Measurements from ENCODE around the gene PSMC3. TPM values are rescaled to one million over a fixed set of nuclear protein-coding genes. Genes with fewer than 3 reads are reported as not detected.

The PSMC3 gene
- total and polyA plus RNA-seq, 2 of the 13 experiments (the other 11 are each of a cell fraction or from before 2014, with no cell fraction given), result 75.8 to 214 TPM

DNA sequence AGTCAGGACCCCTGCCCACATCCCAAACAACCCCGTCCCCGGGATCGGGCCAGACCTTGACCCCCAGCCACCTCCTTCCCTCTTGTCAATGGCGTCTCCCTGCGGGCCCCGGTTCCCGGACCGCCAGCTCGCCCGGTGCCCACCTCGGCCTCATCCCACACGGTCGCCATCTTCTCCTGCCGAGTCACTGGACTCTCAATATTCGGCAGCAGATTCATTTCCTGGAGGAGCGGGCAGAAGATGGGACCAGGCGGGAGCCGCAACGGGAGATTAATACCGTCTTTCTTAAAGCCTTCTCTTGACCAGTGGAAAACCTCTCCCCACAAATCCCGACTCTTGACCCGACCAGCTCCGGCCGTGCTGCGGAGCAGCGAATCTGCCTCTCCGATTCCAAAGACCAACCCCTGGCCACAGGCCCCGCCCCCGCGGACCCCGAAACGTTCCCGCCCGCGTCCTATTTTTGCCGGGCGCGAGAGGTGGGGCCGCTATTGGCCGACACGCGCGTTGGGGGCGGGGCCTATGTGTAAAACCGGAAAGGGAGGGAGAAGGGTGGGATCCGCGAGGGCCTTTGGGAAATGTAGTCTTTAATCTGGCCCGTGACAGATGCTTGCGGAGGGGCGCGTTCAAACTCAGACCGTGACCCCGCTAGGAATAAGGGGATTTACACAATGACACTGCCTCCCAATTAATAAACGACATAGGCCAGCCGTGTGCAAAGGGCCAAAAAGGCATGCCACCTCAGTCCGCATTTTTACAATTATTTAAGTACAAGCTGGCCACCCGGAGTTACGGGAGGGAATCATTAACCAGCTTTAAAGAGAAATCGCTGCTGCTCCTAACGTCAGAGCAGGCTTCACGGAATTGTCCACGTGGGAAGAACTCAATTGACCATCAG, at the start of gene PSMC3 (continued):
- TF ChIP-seq, protein P1, sequence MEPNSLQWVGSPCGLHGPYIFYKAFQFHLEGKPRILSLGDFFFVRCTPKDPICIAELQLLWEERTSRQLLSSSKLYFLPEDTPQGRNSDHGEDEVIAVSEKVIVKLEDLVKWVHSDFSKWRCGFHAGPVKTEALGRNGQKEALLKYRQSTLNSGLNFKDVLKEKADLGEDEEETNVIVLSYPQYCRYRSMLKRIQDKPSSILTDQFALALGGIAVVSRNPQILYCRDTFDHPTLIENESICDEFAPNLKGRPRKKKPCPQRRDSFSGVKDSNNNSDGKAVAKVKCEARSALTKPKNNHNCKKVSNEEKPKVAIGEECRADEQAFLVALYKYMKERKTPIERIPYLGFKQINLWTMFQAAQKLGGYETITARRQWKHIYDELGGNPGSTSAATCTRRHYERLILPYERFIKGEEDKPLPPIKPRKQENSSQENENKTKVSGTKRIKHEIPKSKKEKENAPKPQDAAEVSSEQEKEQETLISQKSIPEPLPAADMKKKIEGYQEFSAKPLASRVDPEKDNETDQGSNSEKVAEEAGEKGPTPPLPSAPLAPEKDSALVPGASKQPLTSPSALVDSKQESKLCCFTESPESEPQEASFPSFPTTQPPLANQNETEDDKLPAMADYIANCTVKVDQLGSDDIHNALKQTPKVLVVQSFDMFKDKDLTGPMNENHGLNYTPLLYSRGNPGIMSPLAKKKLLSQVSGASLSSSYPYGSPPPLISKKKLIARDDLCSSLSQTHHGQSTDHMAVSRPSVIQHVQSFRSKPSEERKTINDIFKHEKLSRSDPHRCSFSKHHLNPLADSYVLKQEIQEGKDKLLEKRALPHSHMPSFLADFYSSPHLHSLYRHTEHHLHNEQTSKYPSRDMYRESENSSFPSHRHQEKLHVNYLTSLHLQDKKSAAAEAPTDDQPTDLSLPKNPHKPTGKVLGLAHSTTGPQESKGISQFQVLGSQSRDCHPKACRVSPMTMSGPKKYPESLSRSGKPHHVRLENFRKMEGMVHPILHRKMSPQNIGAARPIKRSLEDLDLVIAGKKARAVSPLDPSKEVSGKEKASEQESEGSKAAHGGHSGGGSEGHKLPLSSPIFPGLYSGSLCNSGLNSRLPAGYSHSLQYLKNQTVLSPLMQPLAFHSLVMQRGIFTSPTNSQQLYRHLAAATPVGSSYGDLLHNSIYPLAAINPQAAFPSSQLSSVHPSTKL (CRISPR knock-in tag; IDR thresholded peaks at IDR 0.05), result no peak
- TF ChIP-seq KLF12 (CRISPR knock-in tag; IDR thresholded peaks at IDR 0.05; ENCODE audit: borderline replicate concordance), result peak; percentile 63; the same call in 1 of the 2 replicates
- no peak for TF ChIP-seq FOXA1 (IDR thresholded peaks at IDR 0.05)
- TF ChIP-seq FOXA1 (CRISPR knock-in tag; IDR thresholded peaks at IDR 0.05), result peak; percentile 6; the same call in 1 of the 2 replicates
- 0 out of 2 replicates have a peak, but pooled peaks have one; percentile 43 for TF ChIP-seq SMAD1 (CRISPR knock-in tag; IDR thresholded peaks at IDR 0.05; ENCODE audit: borderline replicate concordance, low read depth)
- TF ChIP-seq ZNF850 (CRISPR knock-in tag; conservative IDR thresholded peaks at IDR 0.05), result peak; percentile 83; the same call in 1 of the 2 replicates
- TF ChIP-seq, protein P2, sequence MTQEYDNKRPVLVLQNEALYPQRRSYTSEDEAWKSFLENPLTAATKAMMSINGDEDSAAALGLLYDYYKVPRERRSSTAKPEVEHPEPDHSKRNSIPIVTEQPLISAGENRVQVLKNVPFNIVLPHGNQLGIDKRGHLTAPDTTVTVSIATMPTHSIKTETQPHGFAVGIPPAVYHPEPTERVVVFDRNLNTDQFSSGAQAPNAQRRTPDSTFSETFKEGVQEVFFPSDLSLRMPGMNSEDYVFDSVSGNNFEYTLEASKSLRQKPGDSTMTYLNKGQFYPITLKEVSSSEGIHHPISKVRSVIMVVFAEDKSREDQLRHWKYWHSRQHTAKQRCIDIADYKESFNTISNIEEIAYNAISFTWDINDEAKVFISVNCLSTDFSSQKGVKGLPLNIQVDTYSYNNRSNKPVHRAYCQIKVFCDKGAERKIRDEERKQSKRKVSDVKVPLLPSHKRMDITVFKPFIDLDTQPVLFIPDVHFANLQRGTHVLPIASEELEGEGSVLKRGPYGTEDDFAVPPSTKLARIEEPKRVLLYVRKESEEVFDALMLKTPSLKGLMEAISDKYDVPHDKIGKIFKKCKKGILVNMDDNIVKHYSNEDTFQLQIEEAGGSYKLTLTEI (CRISPR knock-in tag; conservative IDR thresholded peaks at IDR 0.05), result no peak
- no peak for TF ChIP-seq ZFP36L2 (CRISPR knock-in tag; IDR thresholded peaks at IDR 0.05)
- TF ChIP-seq ZNF274 (CRISPR knock-in tag; IDR thresholded peaks at IDR 0.05), result peak; percentile 29; the same call in 1 of the 2 replicates
- no peak for TF ChIP-seq NRL (CRISPR knock-in tag; IDR thresholded peaks at IDR 0.05; ENCODE audit: borderline replicate concordance)
- TF ChIP-seq, protein P3, sequence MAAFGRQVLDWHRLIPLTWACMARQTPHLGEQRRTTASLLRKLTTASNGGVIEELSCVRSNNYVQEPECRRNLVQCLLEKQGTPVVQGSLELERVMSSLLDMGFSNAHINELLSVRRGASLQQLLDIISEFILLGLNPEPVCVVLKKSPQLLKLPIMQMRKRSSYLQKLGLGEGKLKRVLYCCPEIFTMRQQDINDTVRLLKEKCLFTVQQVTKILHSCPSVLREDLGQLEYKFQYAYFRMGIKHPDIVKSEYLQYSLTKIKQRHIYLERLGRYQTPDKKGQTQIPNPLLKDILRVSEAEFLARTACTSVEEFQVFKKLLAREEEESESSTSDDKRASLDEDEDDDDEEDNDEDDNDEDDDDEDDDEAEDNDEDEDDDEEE (CRISPR knock-in tag; IDR thresholded peaks at IDR 0.05), result no peak
- TF ChIP-seq ZSCAN21 (CRISPR knock-in tag; IDR thresholded peaks at IDR 0.05; ENCODE audit: borderline replicate concordance), result 0 out of 2 replicates have a peak, but pooled peaks have one; percentile 34
- TF ChIP-seq, protein P4, sequence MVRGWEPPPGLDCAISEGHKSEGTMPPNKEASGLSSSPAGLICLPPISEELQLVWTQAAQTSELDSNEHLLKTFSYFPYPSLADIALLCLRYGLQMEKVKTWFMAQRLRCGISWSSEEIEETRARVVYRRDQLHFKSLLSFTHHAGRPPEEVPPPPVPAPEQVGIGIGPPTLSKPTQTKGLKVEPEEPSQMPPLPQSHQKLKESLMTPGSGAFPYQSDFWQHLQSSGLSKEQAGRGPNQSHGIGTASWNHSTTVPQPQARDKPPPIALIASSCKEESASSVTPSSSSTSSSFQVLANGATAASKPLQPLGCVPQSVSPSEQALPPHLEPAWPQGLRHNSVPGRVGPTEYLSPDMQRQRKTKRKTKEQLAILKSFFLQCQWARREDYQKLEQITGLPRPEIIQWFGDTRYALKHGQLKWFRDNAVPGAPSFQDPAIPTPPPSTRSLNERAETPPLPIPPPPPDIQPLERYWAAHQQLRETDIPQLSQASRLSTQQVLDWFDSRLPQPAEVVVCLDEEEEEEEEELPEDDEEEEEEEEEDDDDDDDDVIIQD (CRISPR knock-in tag; IDR thresholded peaks at IDR 0.05; ENCODE audit: low read depth), result no peak
